Uterus (tissue), 4 donors: Measurements from ENCODE around the gene ACTN2. TPM values are rescaled to one million over a fixed set of nuclear protein-coding genes. Genes with fewer than 3 reads are reported as not detected.

Experiments
- DNase-seq, 2 donors: peaks; one replicate each; pipeline ENCODE4 v3.0.0-alpha.2; 2019 to 2020
- H3K27ac ChIP-seq, 2 donors: fragments of 200-600 bp; sonication (generic); 1 replicate in 1 of 2; 2 replicates in 1 of 2; pipeline ENCODE4 v1.5.1; 2016 to 2018
- H3K27me3 ChIP-seq, 2 donors: fragments of 200-600 bp; sonication (generic); one replicate each; pipeline ENCODE4 v1.5.1; 2018 to 2019; ENCODE audit warnings: control low read depth in 1 of 2
- H3K36me3 ChIP-seq, 2 donors: fragments of 200-600 bp; sonication (generic); one replicate each; pipeline ENCODE4 v1.5.1; 2019; ENCODE audit warnings: control low read depth in 1 of 2
- H3K4me1 ChIP-seq, 2 donors: fragments of 200-600 bp; sonication (generic); one replicate each; pipeline ENCODE4 v1.5.1; 2018 to 2019; ENCODE audit warnings: control low read depth in 1 of 2
- H3K4me3 ChIP-seq, 2 donors: fragments of 200-600 bp; sonication (generic); 1 replicate in 1 of 2; 2 replicates in 1 of 2; pipeline ENCODE4 v1.5.1; 2018 to 2019; ENCODE audit warnings: mild to moderate bottlenecking in 1 of 2
- H3K9me3 ChIP-seq, 2 donors: fragments of 200-600 bp; sonication (generic); one replicate each; pipeline ENCODE4 v1.5.1; 2019; ENCODE audit warnings: control low read depth in 1 of 2
- CTCF ChIP-seq, 4 experiments: fragments of 200-600 bp in 2 of 4; fragments of 450-650 bp in 2 of 4; sonication (generic) in 2 of 4; IDR thresholded peaks; one replicate each; pipeline ENCODE4 v1.5.1; 2016 to 2019; ENCODE audit warnings: antibody characterized with exemption in 4 of 4, mild to moderate bottlenecking in 2 of 4, moderate library complexity in 1 of 4
- POLR2A ChIP-seq, 2 donors: fragments of 450-650 bp; IDR thresholded peaks; one replicate each; pipeline ENCODE4 v1.6.1; 2016; ENCODE audit warnings: antibody characterized with exemption in 2 of 2, mild to moderate bottlenecking in 1 of 2, moderate library complexity in 1 of 2
- intact Hi-C: fragments of 100-400 bp; cut with DNase I; formaldehyde crosslinking; loops from one replicate; pipeline ENCODE4 v1.15.1; 2023; ENCODE audit warnings: low total_unique reads
- total RNA-seq, 4 donors: library from RNA; depleted of rRNA in 3 of 4; stranded (reverse); fragments of >200 nt in 3 of 4; gene quantifications; one replicate each; pipeline versions ENCODE4 v1.1.0 to v1.2.4, GENCODE V29; 2014 to 2023
- donor health status: DM: yes; HTN: yes; CAD: no.

ACTN2 gene
- total RNA-seq, 4 donors from 2014 or later = 0.29 to 28.9 (median 1.1) TPM

DNA sequence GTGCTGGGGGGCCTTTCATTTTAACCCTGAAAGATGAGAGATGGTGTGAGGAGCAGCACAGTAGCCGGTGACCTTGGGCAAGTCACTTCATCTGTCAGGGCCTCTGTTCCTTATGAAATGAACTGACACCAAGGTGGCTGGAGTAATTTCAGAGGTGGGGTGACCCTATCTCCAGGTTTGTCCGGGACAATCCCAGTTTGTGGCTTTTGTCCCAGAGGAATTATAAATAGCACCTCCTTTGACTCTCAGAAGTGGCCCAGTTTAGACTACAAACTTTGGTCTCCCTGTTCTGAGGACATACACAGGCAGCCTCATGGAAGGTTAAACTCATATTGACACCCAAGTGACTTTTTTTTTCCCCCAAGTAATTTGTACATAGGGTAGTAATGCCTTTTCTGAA lies 14.6 kb downstream of the ACTN2 start:
- no peak for DNase-seq
- Histone ChIP-seq H3K36me3 (no peaks in the 10 kb centered on the region), H3K4me3 (no peak overlapping the region), H3K9me3 (no peaks in the 10 kb centered on the region), H3K4me1 (no peaks in the 10 kb centered on the region), H3K27me3 (no peaks in the 10 kb centered on the region), H3K27ac (no peak overlapping the region)
- intact Hi-C loops = no loop called here
- TF ChIP-seq POLR2A (IDR thresholded peaks at IDR 0.05) (no peak), CTCF (IDR thresholded peaks at IDR 0.05) (no peak)

DNA sequence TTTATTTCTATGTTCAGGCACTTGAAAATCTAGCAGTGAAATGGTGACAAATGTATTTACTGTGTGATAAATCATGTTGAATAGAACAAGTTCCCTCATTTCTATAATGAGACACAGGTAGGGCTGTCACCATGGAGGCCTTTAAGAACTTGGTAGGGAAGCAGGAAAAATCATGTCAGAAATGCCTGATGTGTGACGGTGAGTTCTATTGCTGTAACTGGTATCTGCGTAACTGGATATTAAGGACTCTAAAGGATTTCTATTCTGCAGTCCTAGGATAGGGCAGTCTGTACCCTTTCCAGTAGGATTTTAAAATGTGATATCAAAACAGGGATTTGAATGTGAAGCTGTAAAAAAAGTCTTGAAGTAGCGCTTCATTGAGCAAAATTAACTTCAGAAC lies 15.5 kb downstream of the ACTN2 start:
- Histone ChIP-seq H3K27ac (no peak overlapping the region), H3K9me3 (no peaks in the 10 kb centered on the region), H3K27me3 (no peaks in the 10 kb centered on the region), H3K4me1 (no peaks in the 10 kb centered on the region), H3K4me3 (no peak overlapping the region), H3K36me3 (no peaks in the 10 kb centered on the region)
- intact Hi-C loops = no loop called here
- no peak for TF ChIP-seq POLR2A (IDR thresholded peaks at IDR 0.05)
- no peak for TF ChIP-seq CTCF (IDR thresholded peaks at IDR 0.05)
- no peak for DNase-seq

- intact Hi-C loops = no loop called here
- DNase-seq = no peak
- Histone ChIP-seq H3K27ac (no peak overlapping the region), H3K4me3 (no peak overlapping the region), H3K9me3 (no peaks in the 10 kb centered on the region), H3K4me1 (no peaks in the 10 kb centered on the region), H3K27me3 (no peaks in the 10 kb centered on the region), H3K36me3 (no peaks in the 10 kb centered on the region)
- TF ChIP-seq CTCF (IDR thresholded peaks at IDR 0.05) (no peak), POLR2A (IDR thresholded peaks at IDR 0.05) (no peak)
These were observed 16.6 kb downstream of the ACTN2 start for GRCh38 chr1:236702791-236703394.

DNA sequence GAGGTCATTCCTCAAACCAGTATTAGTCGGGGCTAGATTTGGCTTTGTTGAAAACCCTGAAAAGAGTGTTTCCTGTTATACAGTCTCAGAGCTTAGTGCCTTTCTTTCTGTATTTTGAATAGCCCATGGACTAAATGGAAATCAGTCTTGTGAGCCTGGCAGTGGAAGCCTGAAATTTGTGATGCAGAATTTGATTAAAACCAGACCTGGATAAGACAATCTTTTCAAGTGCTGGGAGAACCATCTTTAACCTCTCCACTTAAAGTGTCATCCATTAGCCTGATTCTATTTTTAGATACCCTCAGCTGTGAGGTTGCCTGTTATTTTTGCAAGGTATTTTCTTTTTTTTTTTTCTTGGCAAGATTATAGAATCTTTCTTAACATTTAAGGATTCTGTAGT lies 19.5 kb downstream of the ACTN2 start:
- no peaks in the 10 kb centered on the region for H3K9me3 ChIP-seq
- intact Hi-C loops = no loop called here
- H3K36me3 ChIP-seq = no peaks in the 10 kb centered on the region
- TF ChIP-seq POLR2A (IDR thresholded peaks at IDR 0.05) = no peak
- TF ChIP-seq CTCF (IDR thresholded peaks at IDR 0.05) = no peak
- no peak overlapping the region for H3K27ac ChIP-seq
- H3K27me3 ChIP-seq = no peaks in the 10 kb centered on the region
- no peak for DNase-seq
- no peaks in the 10 kb centered on the region for H3K4me1 ChIP-seq
- H3K4me3 ChIP-seq = no peak overlapping the region

- Histone ChIP-seq H3K36me3 (no peaks in the 10 kb centered on the region), H3K4me3 (no peak overlapping the region), H3K4me1 (no peaks in the 10 kb centered on the region), H3K27ac (no peak overlapping the region), H3K27me3 (no peaks in the 10 kb centered on the region), H3K9me3 (no peaks in the 10 kb centered on the region)
- TF ChIP-seq CTCF (IDR thresholded peaks at IDR 0.05) = no peak
- TF ChIP-seq POLR2A (IDR thresholded peaks at IDR 0.05) = no peak
- intact Hi-C loops = no loop called here
- DNase-seq = no peak
These were observed 19.9 kb downstream of the ACTN2 start for GRCh38 chr1:236706183-236706582.
